GM18870 (cell line): ENCODE data around the gene OR10K2.
"Not testable (repeated sequence)": the region's sequence is repeated elsewhere in the genome, so short reads cannot be mapped to it uniquely, and the experiment has no call there.

Source experiments
- ATAC-seq: cut with Tn5 transposase; IDR thresholded peaks from one replicate; pipeline ENCODE4 v1.9.1; 2021; ENCODE audit warnings: moderate library complexity; ENCODE audit not compliant: unreplicated experiment

Gene OR10K2

GRCh38 chr1:158426137-158426536, at the start of gene OR10K2:
TSS of gene OR10K2 (minus strand) at chr1:158426237. CDS start at chr1:158420866, 5,371 bp downstream.
- no peak for ATAC-seq

- no peak for ATAC-seq
Measured at GRCh38 chr1:158471920-158472319, 45.9 kb upstream of the OR10K2 start, which contains the start of gene OR10R2. TSS of gene OR10R2 (plus strand) at chr1:158472220. CDS start at chr1:158472326, 106 bp downstream.

- ATAC-seq: no peak
Measured at GRCh38 chr1:158461534-158461933, 35.5 kb upstream of the OR10K2 start, which contains the start of gene OR10K1. TSS of gene OR10K1 (plus strand) at chr1:158461834. CDS start at chr1:158465562, 3,728 bp downstream.

DNA sequence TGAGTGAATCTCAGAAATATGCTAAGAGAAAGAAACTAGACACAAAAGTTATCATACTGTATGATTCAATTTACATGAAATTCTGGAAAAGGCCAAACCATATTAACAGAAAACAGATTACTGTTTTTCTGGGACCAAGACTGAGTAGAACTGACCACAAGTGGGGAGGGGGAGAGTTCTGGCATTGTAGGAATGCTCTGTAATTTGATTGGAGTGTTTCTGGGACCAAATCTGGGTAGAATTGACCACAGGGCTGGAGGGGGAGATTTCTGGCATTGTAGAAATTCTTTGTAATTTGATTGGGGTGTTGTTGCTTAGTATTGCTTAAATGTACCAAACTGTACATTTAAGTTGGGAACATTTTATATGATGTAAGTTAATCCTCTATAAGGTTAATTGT, 32.2 kb upstream of the OR10K2 start:
- no peak for ATAC-seq

- ATAC-seq: no peak
Measured at GRCh38 chr1:158457246-158457645, 31.2 kb upstream of the OR10K2 start.

DNA sequence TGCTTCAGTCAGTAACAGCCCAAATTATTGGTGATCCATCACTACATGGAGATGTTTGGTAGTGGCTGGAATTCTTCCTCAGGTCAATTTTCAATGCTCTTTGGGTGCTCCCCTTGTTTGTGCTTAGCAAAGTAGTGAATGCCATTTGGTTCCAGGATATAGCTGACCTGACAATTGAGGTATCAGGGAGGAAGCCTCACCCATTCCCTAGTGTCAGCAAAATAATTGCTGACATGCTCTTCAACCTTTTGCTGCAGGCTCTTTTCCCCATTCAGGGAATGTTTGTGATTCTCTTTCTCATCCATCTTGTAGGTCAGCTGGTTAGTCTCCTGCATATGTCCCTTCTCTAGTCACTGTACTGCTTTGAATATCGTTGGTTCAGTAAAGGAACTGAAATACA, 28.5 kb upstream of the OR10K2 start:
- ATAC-seq: no peak

DNA sequence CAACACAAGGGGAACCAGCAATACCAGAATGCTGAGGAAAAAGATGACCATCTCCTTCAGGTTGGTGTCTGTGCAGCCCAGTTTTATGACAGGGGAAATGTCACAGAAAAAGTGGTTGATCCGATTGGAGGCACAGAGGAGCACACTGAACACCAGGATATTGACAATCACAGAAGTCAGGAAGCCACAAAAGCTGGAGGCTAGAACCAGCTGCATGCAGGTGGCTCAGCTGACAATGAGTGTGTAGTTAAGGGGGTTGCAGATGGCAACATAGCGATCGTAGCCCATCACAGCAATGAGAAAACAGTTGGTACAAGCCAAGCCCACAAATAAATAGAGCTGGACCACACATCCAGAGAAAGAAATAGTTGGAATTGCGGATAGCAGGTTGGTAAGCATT, 19.3 kb upstream of the OR10K2 start:
- no peak for ATAC-seq

GRCh38 chr1:158434741-158435140, 8.7 kb upstream of the OR10K2 start:
- ATAC-seq: no peak

DNA sequence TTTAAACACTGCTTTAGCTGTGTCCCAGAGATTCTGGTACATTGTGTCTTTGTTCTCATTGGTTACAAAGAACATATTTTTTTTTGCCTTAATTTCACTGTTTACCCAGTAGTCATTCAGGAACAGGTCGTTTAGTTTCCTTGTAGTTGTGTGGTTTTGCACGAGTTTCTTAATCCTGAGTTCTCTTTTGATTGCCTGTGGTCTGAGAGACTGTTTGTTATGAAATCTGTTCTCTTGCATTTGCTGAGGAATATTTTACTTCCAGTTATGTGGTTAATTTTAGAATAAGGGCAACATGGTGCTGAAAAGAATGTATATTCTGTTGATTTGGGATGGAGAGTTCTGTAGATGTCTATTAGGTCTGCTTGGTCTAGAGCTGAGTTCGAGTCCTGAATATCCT, 4.1 kb upstream of the OR10K2 start:
- ATAC-seq: not testable (repeated sequence)

DNA sequence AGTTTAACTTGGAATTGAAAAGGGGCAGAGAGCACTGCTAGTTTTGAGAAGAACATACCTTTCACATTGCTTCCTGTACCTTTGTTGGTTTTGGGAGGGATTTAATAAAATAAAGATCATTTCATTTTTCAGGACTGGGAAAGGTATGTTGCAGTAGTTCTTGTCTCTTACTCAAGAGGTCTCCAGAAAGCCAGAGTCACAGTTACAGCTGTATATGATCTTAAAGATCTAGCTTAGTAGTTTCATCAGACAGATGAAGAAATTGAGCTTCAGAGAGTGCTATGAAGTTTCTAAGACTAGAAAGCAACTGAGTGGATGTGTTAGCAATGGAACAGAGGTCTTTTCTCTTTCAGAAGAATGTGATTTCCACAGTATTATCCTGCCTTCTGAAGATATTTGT, 1.0 kb downstream of the OR10K2 start:
- ATAC-seq: no peak

DNA sequence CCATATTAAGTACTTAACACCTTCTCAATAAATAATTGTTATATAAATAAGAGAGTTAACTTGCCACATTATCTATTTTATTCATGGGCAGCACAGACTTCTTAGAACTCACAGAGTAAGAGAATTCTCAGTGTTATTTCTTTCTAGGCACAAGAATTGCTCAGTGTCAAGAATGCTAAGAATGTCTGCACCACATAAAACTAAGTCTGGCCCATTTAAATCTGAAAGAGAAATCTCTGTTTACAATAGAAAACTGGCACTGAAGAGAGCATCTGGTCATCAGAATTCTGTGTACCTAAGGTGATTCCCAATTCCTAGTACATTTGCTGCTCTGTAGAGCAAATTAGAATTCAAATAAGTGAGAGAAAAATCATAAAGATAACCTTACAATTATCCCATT, 3.8 kb downstream of the OR10K2 start:
- ATAC-seq: no peak

DNA sequence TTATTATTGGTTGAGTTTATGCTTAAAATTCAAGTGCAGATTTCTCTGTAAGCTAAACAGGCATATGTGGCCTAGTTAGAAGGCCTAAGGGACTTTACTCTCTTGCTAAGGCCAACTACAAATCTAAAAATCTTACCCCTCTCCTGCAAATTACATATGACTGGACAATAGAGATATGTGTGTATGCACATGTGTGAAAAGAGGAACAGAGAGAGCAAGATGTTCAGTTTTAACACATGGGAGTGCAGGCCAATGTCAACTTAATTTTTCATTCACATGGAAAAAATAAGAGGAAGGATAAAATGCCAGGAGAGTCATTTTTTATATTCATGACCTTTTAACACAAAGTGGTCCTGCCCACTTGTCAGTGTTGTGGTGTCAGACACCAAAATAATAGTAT, 8.5 kb downstream of the OR10K2 start:
- ATAC-seq: no peak

DNA sequence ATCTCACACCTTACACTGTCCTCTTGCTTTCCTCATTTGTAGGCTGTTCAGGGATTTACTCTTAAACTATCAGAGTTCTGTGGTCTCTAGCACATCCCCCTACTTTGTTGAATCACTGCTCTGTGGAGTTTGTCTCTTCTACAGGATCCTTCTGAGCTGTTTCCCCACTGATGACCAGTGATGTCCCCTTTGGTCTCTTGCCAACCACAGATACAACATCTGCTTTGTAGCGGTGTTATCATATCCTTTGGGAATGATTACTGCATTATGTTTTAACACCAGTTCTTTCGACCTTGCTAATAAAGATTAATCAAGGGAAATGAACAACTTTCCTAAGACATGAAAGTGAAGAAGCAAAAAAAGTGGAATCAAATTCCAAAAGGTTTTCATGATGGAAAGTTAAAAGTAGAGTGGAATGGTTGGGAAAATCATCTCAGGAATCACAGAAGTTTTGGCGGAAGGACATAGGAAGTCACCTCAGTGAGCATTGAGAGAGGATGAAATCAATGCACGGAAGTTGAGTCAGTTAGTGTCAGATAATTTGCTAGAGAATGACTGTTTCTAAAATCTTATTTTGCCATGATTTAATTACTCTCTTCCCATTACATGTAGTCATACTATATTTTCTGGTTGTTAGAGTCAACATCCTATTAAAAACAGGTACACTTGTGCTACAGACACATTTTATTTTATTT, 11.2 kb downstream of the OR10K2 start:
- no peak for ATAC-seq

- no peak for ATAC-seq
Measured at GRCh38 chr1:158407092-158407491, 18.9 kb downstream of the OR10K2 start.

DNA sequence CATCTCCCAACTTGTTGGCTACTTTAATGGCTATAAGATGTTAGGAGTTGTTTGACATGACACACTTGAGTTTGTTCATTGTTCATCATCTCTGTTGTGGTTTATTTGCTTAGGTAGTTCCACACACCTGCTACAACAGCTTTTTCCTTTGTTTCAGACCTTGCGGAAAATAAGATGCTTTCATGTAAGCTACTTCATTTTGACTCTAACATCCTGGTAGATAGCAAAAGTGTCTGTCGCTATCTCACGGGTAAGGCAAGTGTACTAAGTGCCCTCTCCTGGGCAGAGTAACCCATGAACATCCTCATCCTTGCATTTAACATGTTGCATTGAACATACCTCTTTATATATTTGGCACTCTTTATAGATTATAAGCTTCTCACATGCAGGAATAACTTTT, 25.2 kb downstream of the OR10K2 start:
- no peak for ATAC-seq

GRCh38 chr1:158398818-158399514, 27.1 kb downstream of the OR10K2 start, which contains the start of gene OR10T2:
TSS of gene OR10T2 (minus strand) at chr1:158399466. CDS start at chr1:158399466, 0 bp downstream.
- ATAC-seq: no peak

GRCh38 chr1:158396646-158397045, 29.4 kb downstream of the OR10K2 start:
- no peak for ATAC-seq

- no peak for ATAC-seq
Measured at GRCh38 chr1:158393476-158393875, 32.6 kb downstream of the OR10K2 start.

- ATAC-seq: no peak
Measured at GRCh38 chr1:158391099-158391498, 34.9 kb downstream of the OR10K2 start.

DNA sequence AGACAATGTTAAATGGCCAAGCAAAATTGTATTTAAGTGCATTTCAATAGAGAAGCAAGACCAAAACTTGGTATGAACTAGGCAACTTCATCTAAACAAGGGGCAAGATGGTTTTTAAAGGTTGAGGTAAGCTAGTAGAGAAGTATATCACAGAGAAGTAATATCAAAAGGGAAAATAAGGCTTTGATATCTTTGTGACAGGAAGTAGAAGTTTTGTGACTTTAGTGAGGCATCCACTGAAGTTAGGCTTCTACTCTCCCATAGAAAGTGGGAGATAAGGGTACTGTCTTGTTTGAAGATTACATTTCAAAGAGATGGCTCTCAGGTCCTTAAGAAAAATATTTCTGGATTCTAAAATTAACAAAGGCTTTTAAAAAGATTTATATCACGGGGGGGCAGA, 35.7 kb downstream of the OR10K2 start:
- ATAC-seq: no peak

DNA sequence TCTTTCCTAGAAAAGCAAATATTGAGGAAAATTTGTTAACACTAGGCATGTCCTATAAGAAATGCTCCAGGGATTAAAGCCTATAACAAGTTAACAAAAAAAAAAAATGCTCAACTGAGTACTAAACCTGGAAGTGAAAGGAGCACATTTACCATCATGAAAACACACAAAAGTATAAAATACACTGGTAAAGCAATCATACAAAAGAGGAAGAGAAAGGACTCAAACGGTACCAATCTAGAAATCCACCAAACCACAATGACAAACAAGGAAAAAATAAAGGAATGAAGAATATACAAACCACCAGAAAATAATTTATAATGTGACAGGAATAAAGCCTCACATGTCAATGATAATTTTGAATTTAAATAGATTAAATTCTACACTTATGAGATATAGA, 51.2 kb downstream of the OR10K2 start:
- no peak for ATAC-seq

DNA sequence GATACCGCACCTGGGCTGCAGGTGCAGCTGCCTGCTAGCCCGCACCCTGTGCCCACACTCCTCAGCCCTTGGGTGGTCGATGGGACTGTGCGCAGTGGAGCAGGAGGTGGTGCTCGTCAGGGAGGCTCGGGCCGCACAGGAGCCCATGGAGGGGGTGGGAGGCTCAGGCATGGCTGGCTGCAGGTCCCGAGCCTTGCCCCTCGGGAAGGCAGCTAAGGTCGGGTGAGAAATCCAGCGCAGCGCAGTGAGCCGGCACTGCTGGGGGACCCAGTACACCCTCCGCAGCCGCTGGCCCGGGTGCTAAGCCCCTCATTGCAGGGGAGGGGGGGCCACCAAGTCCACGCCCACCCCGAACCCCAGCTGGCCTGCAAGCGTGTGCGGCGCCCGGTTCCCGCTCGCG, 51.9 kb downstream of the OR10K2 start:
- ATAC-seq: not testable (repeated sequence)
